ENCODE results near the gene XCL1. TPM values are rescaled to one million over a fixed set of nuclear protein-coding genes. Genes with fewer than 3 reads are reported as not detected.

Gene XCL1
- total and polyA plus RNA-seq, 2 donors (not counting 1 experiment from before 2014, with no cell fraction given) = not detected

GRCh38 chr1:168609741-168610510 lies 33.5 kb downstream of the XCL1 start:
- TF ChIP-seq EZH2 (IDR thresholded peaks at IDR 0.05; ENCODE audit: low read length, missing control alignments) (no peak), CTCF (conservative IDR thresholded peaks at IDR 0.05 in 1 of 2, IDR thresholded peaks at IDR 0.05 in 1 of 2; ENCODE audit: low read depth in 1 of 2, low read length in 2 of 2) (no peak)
- Histone ChIP-seq H4K20me1 (ENCODE audit: control insufficient read depth, extremely low read depth, insufficient read depth, low read length) (no peaks in the 10 kb centered on the region), H3K79me2 (ENCODE audit: control insufficient read depth, insufficient read depth, low read length) (no peaks in the 10 kb centered on the region), H3K4me2 (ENCODE audit: extremely low read depth, insufficient read depth, low read length) (no peak overlapping the region), H2AFZ (ENCODE audit: low read length) (no peak overlapping the region), H3K36me3 (ENCODE audit: control insufficient read depth, insufficient read depth, low read length) (no peaks in the 10 kb centered on the region), H3K27ac (ENCODE audit: insufficient read depth, low read length) (no peak overlapping the region), H3K27me3 (ENCODE audit: control insufficient read depth, insufficient read depth, low read length) (no peaks in the 10 kb centered on the region), H3K4me1 (ENCODE audit: control insufficient read depth, extremely low read depth, insufficient read depth, low read length) (no peaks in the 10 kb centered on the region), H3K9ac (ENCODE audit: insufficient read depth, low read length) (no peak overlapping the region), H3K9me3 (ENCODE audit: control insufficient read depth, insufficient read depth, low read depth, low read length) (no peaks in the 10 kb centered on the region), H3K4me3 (replicated peaks in 1 of 4; ENCODE audit: control extremely low read depth in 1 of 4, insufficient read depth in 1 of 4, low read depth in 3 of 4, low read length in 4 of 4) (no peak overlapping the region)
- DNase-seq (ENCODE audit: low read depth in 2 of 2) = no peak

- DNase-seq (ENCODE audit: low read depth in 2 of 2) = no peak
- no peaks in the 10 kb centered on the region for H4K20me1 ChIP-seq (ENCODE audit: control insufficient read depth, extremely low read depth, insufficient read depth, low read length)
Measured at GRCh38 chr1:168613038-168613451, 36.6 kb downstream of the XCL1 start.

More at GRCh38 chr1:168613038-168613451, 36.6 kb downstream of the XCL1 start:
- Histone ChIP-seq H3K9me3 (ENCODE audit: control insufficient read depth, insufficient read depth, low read depth, low read length) (no peaks in the 10 kb centered on the region), H3K4me3 (replicated peaks in 1 of 4; ENCODE audit: control extremely low read depth in 1 of 4, insufficient read depth in 1 of 4, low read depth in 3 of 4, low read length in 4 of 4) (no peak overlapping the region), H3K4me1 (ENCODE audit: control insufficient read depth, extremely low read depth, insufficient read depth, low read length) (no peaks in the 10 kb centered on the region), H3K27ac (ENCODE audit: insufficient read depth, low read length) (no peak overlapping the region), H3K9ac (ENCODE audit: insufficient read depth, low read length) (no peak overlapping the region), H3K27me3 (ENCODE audit: control insufficient read depth, insufficient read depth, low read length) (no peaks in the 10 kb centered on the region), H2AFZ (ENCODE audit: low read length) (no peak overlapping the region), H3K79me2 (ENCODE audit: control insufficient read depth, insufficient read depth, low read length) (no peaks in the 10 kb centered on the region), H3K36me3 (ENCODE audit: control insufficient read depth, insufficient read depth, low read length) (no peaks in the 10 kb centered on the region), H3K4me2 (ENCODE audit: extremely low read depth, insufficient read depth, low read length) (no peak overlapping the region)
- no peak for TF ChIP-seq CTCF (conservative IDR thresholded peaks at IDR 0.05 in 1 of 2, IDR thresholded peaks at IDR 0.05 in 1 of 2; ENCODE audit: low read depth in 1 of 2, low read length in 2 of 2)
- no peak for TF ChIP-seq EZH2 (IDR thresholded peaks at IDR 0.05; ENCODE audit: low read length, missing control alignments)

All from fibroblast of lung (primary cell).